Ascending aorta (tissue), 2 donors: ENCODE measurements around the gene CDKN2A. TPM values are rescaled to one million over a fixed set of nuclear protein-coding genes. Genes with fewer than 3 reads are reported as not detected.

Source experiments
- DNase-seq, 2 donors: peaks; one replicate each; pipeline ENCODE4 v3.0.0-alpha.2; 2019; ENCODE audit warnings: low spot score in 2 of 2
- H3K27ac ChIP-seq, 2 donors: fragments of 200-600 bp; sonication (generic); one replicate each; pipeline ENCODE4 v1.5.1; 2016 to 2017; ENCODE audit warnings: mild to moderate bottlenecking in 1 of 2
- H3K27me3 ChIP-seq: fragments of 200-600 bp; sonication (generic); one replicate; pipeline ENCODE4 v1.5.1; 2017
- H3K36me3 ChIP-seq, 2 donors: fragments of 200-600 bp; sonication (generic); one replicate each; pipeline ENCODE4 v1.5.1; 2016
- H3K4me1 ChIP-seq, 2 donors: fragments of 200-600 bp; sonication (generic); one replicate each; pipeline ENCODE4 v1.5.1; 2016 to 2017; ENCODE audit warnings: mild to moderate bottlenecking in 1 of 2
- H3K4me3 ChIP-seq, 2 donors: fragments of 200-600 bp; sonication (generic); one replicate each; pipeline ENCODE4 v1.5.1; 2016 to 2017; ENCODE audit warnings: mild to moderate bottlenecking in 1 of 2
- H3K9me3 ChIP-seq, 2 donors: fragments of 200-600 bp; sonication (generic); one replicate each; pipeline ENCODE4 v1.5.1; 2016
- intact Hi-C: fragments of 100-400 bp; cut with DNase I; formaldehyde crosslinking; loops from one replicate; pipeline ENCODE4 v1.15.1; 2023
- total RNA-seq: library from RNA; depleted of rRNA; stranded (reverse); fragments of >200 nt; gene quantifications from one replicate; pipeline ENCODE4 v1.1.0, GENCODE V29; 2016
- TF ChIP-seq, protein P1 (sequence below), 3 experiments: fragments of 200-600 bp in 2 of 3; fragments of 450-650 bp in 1 of 3; sonication (generic) in 2 of 3; IDR thresholded peaks; one replicate each; pipeline ENCODE4 v1.5.1; 2016 to 2019; ENCODE audit warnings: antibody characterized with exemption in 3 of 3, mild to moderate bottlenecking in 1 of 3, moderate library complexity in 1 of 3

The CDKN2A gene
- total RNA-seq, 1 donor from 2014 or later: 17.1 TPM

DNA sequence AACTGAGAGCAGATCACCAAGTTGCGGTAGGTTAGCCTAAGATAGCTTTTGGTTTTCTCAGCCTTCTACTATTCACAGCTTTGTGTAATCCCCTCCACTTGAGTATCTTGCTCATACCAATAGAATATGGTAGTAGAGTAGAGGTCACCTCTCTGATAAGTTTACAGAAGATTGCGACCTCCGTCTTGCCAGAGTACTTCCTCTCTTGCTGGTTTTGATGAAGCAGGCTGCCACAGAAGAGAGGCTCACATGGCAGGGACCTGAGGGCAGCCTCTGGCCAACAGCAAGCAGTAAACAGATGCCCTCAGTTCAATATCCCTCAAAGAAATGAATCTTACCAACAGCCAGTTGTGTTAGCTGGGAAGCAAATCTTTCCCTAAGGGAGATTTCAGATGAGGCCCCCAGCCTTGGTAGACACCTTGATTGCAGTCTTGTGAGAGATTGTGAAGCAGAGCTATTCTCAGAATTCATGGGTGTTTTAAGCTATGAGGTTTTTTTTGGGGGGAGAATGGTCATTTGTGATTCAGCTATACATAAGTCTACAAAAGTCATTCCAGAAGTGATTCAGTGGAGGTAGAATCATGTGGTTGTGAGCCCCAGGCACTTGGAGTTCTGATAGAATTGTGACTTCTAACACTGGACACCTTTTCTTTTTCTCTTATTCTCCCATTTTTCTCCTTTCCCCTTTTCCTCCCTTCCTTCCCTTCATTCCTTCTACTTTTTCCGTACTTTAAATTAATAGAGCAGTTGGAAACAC, 37.6 kb upstream of the CDKN2A start:
- no peaks in the 10 kb centered on the region for H3K4me1 ChIP-seq
- H3K9me3 ChIP-seq: no peaks in the 10 kb centered on the region
- no peaks in the 10 kb centered on the region for H3K36me3 ChIP-seq
- TF ChIP-seq, protein P1, sequence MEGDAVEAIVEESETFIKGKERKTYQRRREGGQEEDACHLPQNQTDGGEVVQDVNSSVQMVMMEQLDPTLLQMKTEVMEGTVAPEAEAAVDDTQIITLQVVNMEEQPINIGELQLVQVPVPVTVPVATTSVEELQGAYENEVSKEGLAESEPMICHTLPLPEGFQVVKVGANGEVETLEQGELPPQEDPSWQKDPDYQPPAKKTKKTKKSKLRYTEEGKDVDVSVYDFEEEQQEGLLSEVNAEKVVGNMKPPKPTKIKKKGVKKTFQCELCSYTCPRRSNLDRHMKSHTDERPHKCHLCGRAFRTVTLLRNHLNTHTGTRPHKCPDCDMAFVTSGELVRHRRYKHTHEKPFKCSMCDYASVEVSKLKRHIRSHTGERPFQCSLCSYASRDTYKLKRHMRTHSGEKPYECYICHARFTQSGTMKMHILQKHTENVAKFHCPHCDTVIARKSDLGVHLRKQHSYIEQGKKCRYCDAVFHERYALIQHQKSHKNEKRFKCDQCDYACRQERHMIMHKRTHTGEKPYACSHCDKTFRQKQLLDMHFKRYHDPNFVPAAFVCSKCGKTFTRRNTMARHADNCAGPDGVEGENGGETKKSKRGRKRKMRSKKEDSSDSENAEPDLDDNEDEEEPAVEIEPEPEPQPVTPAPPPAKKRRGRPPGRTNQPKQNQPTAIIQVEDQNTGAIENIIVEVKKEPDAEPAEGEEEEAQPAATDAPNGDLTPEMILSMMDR (IDR thresholded peaks at IDR 0.05): no peak
- intact Hi-C loops: no loop called here
- DNase-seq: no peak
- no peak overlapping the region for H3K4me3 ChIP-seq
- no peak overlapping the region for H3K27ac ChIP-seq
- H3K27me3 ChIP-seq: no peaks in the 10 kb centered on the region

DNA sequence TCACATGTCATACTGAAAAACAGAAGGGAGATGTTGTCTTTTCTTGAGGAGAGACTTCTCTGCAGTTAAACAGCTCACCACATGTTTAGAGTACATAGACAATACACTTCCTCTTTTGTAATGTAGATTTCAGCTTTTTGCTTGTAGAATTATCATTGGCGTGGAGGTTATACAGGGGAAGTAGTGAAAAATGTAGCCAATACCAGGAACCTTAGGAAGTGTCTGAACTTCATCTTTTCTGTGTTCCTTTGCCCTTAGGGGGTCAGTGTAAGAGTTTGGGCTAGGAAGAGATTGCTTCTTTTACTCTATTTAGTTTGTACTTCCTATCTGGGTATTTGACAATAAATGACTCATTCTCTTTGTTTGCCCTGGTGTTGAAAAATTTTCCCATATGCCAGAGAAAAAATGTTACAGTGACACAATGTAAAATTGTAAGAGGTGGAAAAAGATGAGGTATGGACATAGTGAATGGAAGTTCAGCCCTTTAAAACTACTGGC, 36.0 kb upstream of the CDKN2A start:
- no peak for DNase-seq
- H3K4me3 ChIP-seq: no peak overlapping the region
- no peaks in the 10 kb centered on the region for H3K9me3 ChIP-seq
- H3K36me3 ChIP-seq: no peaks in the 10 kb centered on the region
- H3K27me3 ChIP-seq: no peaks in the 10 kb centered on the region
- H3K4me1 ChIP-seq: no peaks in the 10 kb centered on the region
- intact Hi-C loops: no loop called here
- TF ChIP-seq, protein P1 (IDR thresholded peaks at IDR 0.05): no peak
- no peak overlapping the region for H3K27ac ChIP-seq

- no peaks in the 10 kb centered on the region for H3K36me3 ChIP-seq
- H3K27ac ChIP-seq: no peak overlapping the region
- intact Hi-C loops: no loop called here
- H3K9me3 ChIP-seq: no peaks in the 10 kb centered on the region
- TF ChIP-seq, protein P1 (IDR thresholded peaks at IDR 0.05): no peak
- H3K27me3 ChIP-seq: no peaks in the 10 kb centered on the region
- no peak overlapping the region for H3K4me3 ChIP-seq
- DNase-seq: no peak
- H3K4me1 ChIP-seq: no peaks in the 10 kb centered on the region
Observed at GRCh38 chr9:22029231-22029630, 35.0 kb upstream of the CDKN2A start.

DNA sequence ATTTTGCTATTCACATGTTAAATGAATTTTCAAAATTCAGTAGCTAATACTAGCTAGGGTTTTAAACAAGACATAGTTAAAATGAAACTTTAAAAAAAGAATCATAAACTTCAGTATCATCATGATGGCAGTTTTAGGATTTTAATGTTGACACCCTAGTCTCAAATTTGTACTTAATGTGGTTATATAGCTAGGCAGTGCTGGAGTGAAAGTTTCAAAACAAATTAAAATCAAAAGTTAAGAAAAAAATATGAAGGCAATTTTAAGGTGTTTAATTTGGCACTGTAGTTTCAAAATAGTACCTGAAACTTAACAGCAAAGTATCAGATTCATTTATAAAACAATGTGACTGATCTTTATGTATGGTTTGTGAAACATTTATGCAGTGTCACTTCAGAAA, 34.2 kb upstream of the CDKN2A start:
- no peaks in the 10 kb centered on the region for H3K36me3 ChIP-seq
- TF ChIP-seq, protein P1 (IDR thresholded peaks at IDR 0.05): no peak
- DNase-seq: no peak
- H3K4me1 ChIP-seq: no peaks in the 10 kb centered on the region
- no peak overlapping the region for H3K4me3 ChIP-seq
- H3K27ac ChIP-seq: no peak overlapping the region
- H3K9me3 ChIP-seq: no peaks in the 10 kb centered on the region
- no peaks in the 10 kb centered on the region for H3K27me3 ChIP-seq
- intact Hi-C loops: no loop called here

- H3K27me3 ChIP-seq: no peaks in the 10 kb centered on the region
- H3K27ac ChIP-seq: no peak overlapping the region
- H3K4me3 ChIP-seq: no peak overlapping the region
- TF ChIP-seq, protein P1 (IDR thresholded peaks at IDR 0.05): no peak
- H3K9me3 ChIP-seq: no peaks in the 10 kb centered on the region
- DNase-seq: no peak
- intact Hi-C loops: no loop called here
- H3K36me3 ChIP-seq: no peaks in the 10 kb centered on the region
- H3K4me1 ChIP-seq: no peaks in the 10 kb centered on the region
Observed at GRCh38 chr9:22026696-22027095, 32.5 kb upstream of the CDKN2A start.
